GM10248 (cell line): Measurements from ENCODE around the gene RAB1A.

Experiments
- CTCF ChIA-PET: fragments of 300-600 bp; sonication (Branson Sonifier 250); formaldehyde crosslinking; extraction: SDS; loops from one replicate; lab custom pipeline; 2021; ENCODE audit warnings: antibody characterized with exemption; lab: Yijun Ruan, JAX
- POLR2A ChIA-PET: fragments of 350-650 bp; sonication (Branson Sonifier 250); formaldehyde crosslinking; extraction: SDS; loops from one replicate; lab custom pipeline; 2020; ENCODE audit warnings: antibody characterized with exemption; lab: Yijun Ruan, JAX
- DNase-seq: peaks from one replicate; pipeline ENCODE4 v3.0.0; 2012; ENCODE audit errors: extremely low spot score
- CTCF ChIP-seq: IDR thresholded peaks from 2 replicates; pipeline ENCODE4 v1.5.1; 2012; ENCODE audit warnings: mild to moderate bottlenecking, low read depth; ENCODE audit errors: extremely low read depth, missing control alignments, control extremely low read depth

The RAB1A gene

DNA sequence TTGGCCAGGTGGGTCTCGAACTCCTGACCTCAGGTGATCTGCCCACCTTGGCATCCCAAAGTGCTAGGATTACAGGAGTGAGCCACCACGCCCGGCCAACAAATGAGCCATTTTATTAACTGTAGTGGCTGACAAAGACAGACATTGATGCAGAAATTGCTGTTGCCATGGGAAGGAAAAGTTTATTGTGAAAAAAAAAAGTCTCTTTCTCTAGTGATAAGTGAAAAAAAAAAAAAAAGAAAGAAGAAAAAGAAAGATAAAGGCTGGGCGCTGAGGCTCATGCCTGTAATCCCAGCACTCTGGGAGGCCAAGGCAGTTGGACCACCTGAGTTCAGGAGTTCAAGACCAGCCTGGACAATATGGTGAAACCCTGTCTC, 39.8 kb upstream of the RAB1A start:
- ChIA-PET CTCF (interaction anchor here (0.8 to 4.5 kb wide), 12 partner anchors 9 to 253 kb away, joined by 3 to 34 read pairs (median 4); no protein-coding TSS in a partner anchor), POLR2A (no interaction called here)
- no peak for TF ChIP-seq CTCF
- no peak for DNase-seq

- POLR2A ChIA-PET: no interaction called here
- CTCF ChIA-PET: interaction anchor here (1.5 kb wide), 1 partner anchor 22 kb away, joined by 3 read pairs; no protein-coding TSS in a partner anchor
- TF ChIP-seq CTCF: no peak
- DNase-seq: no peak
These were observed 35.7 kb upstream of the RAB1A start for GRCh38 chr2:65165558-65165957.

DNA sequence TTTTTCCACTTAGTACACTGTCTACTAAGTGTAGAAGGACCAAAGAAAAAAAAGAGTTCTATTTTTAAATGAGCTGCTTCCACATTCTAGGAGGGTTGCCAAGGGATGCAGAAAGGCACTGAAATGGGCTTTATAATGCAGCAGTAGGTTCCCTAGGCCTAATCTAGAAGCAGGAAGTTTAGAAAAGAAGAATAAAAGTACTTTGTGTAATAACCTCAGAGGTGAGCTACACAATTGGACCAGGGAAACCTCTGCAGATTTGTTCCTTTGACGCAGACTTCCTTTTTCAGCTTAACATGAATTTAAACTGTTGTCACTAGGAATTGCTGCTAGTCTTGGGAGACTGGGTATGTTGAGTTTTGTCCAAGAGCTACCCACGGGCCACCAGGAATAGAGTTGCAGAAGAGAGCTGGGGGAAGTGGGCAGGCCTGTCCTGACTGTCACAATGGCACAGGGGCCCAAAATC, 34.6 kb upstream of the RAB1A start:
- ChIA-PET POLR2A (no interaction called here), CTCF (interaction anchor here (0.8 to 1.9 kb wide), 7 partner anchors 9 to 247 kb away, joined by 3 to 8 read pairs (median 4); no protein-coding TSS in a partner anchor)
- TF ChIP-seq CTCF: no peak
- DNase-seq: no peak

GRCh38 chr2:65161551-65162100, 31.7 kb upstream of the RAB1A start:
- ChIA-PET CTCF (interaction anchor here (1.2 to 1.5 kb wide), 3 partner anchors 25 to 32 kb away, joined by 3 read pairs; partner anchors contain the start of gene RAB1A), POLR2A (no interaction called here)
- no peak for DNase-seq
- TF ChIP-seq CTCF: no peak

- no peak for DNase-seq
- TF ChIP-seq CTCF: no peak
- CTCF ChIA-PET: interaction anchor here (4.4 kb wide), 1 partner anchor 10 kb away, joined by 19 read pairs; no protein-coding TSS in a partner anchor
- POLR2A ChIA-PET: interaction anchor here (0.6 kb wide), 1 partner anchor 68 kb away, joined by 5 read pairs; no protein-coding TSS in a partner anchor
These were observed 30.0 kb upstream of the RAB1A start for GRCh38 chr2:65159906-65160305.

DNA sequence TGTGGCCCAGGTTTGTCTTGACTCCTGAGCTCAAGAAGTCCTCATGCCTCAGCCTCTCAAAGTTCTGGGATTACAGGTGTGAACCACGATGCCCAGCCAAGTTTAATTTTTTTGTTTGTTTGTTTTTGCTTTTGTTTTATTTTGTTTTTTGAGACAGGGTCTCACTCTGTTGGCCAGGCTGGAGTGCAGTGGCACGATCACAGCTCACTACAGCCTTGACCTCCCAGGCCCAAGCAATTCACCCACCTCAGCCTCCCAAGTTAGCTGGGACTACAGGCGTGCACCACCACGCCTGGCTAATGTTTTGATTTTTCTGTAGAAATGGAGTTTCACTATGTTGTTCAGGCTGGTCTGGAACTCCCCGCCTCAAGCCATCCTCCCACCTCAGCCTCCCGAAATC, 29.4 kb upstream of the RAB1A start:
- no peak for DNase-seq
- ChIA-PET CTCF (interaction anchor here (4.4 kb wide), 1 partner anchor 11 kb away, joined by 19 read pairs; no protein-coding TSS in a partner anchor), POLR2A (interaction anchor here (0.6 kb wide), 1 partner anchor 67 kb away, joined by 5 read pairs; no protein-coding TSS in a partner anchor)
- TF ChIP-seq CTCF: no peak
